HEK293T (cell line): ENCODE results near the gene TAF6L.
A peak's percentile ranks its signal among the peaks of the same experiment; 100 is the strongest.

Experiments used
- CTCF ChIA-PET: fragments of 350-600 bp; formaldehyde crosslinking; extraction: SDS; loops from one replicate; lab custom pipeline; 2021; ENCODE audit warnings: antibody characterized with exemption, inconsistent platforms; lab: Yijun Ruan, JAX
- POLR2A ChIA-PET: fragments of 350-600 bp; formaldehyde crosslinking; extraction: SDS; loops from one replicate; lab custom pipeline; 2020; ENCODE audit warnings: antibody characterized with exemption, inconsistent platforms; lab: Yijun Ruan, JAX
- DNase-seq: peaks from one replicate; pipeline ENCODE4 v3.0.0; 2012; ENCODE audit warnings: mixed read lengths; ENCODE audit errors: extremely low spot score
- ARNT ChIP-seq: fragments of 450-650 bp; IDR thresholded peaks from 2 replicates; pipeline ENCODE4 v1.6.1; 2017; ENCODE audit warnings: mild to moderate bottlenecking
- BHLHE40 ChIP-seq: fragments of 450-650 bp; IDR thresholded peaks from 2 replicates; pipeline ENCODE4 v1.6.1; 2016; ENCODE audit warnings: mild to moderate bottlenecking, moderate library complexity, borderline replicate concordance
- CTBP1 ChIP-seq: fragments of 450-650 bp; IDR thresholded peaks from 2 replicates; pipeline ENCODE4 v1.6.1; 2016; ENCODE audit warnings: borderline replicate concordance
- ELF4 ChIP-seq: fragments of 450-650 bp; IDR thresholded peaks from 2 replicates; pipeline ENCODE4 v1.6.1; 2017; ENCODE audit warnings: antibody characterized with exemption
- FOXA1 ChIP-seq: fragments of 450-650 bp; IDR thresholded peaks from 2 replicates; pipeline ENCODE4 v1.6.1; 2016; ENCODE audit warnings: mild to moderate bottlenecking
- FOXK2 ChIP-seq: fragments of 450-650 bp; IDR thresholded peaks from 2 replicates; pipeline ENCODE4 v1.6.1; 2016; ENCODE audit warnings: mild to moderate bottlenecking
- FOXM1 ChIP-seq: fragments of 450-650 bp; IDR thresholded peaks from 2 replicates; pipeline ENCODE4 v1.6.1; 2017; ENCODE audit warnings: mild to moderate bottlenecking, borderline replicate concordance
- HDGF ChIP-seq: fragments of 450-650 bp; IDR thresholded peaks from 2 replicates; pipeline ENCODE4 v1.6.1; 2017; ENCODE audit warnings: antibody characterized with exemption, borderline replicate concordance
- L3MBTL2 ChIP-seq: fragments of 450-650 bp; conservative IDR thresholded peaks from 2 replicates; pipeline ENCODE4 v1.6.1; 2016; ENCODE audit warnings: mild to moderate bottlenecking
- LEF1 ChIP-seq: fragments of 450-650 bp; IDR thresholded peaks from 2 replicates; pipeline ENCODE4 v1.6.1; 2017; ENCODE audit warnings: mild to moderate bottlenecking, borderline replicate concordance
- NFRKB ChIP-seq: fragments of 450-650 bp; IDR thresholded peaks from 2 replicates; pipeline ENCODE4 v1.6.1; 2016; ENCODE audit warnings: mild to moderate bottlenecking, moderate library complexity
- SUZ12 ChIP-seq: fragments of 450-650 bp; IDR thresholded peaks from 2 replicates; pipeline ENCODE4 v1.6.1; 2016; ENCODE audit warnings: mild to moderate bottlenecking
- TARDBP ChIP-seq: fragments of 450-650 bp; IDR thresholded peaks from 2 replicates; pipeline ENCODE4 v1.6.1; 2016
- ZNF384 ChIP-seq: fragments of 450-650 bp; IDR thresholded peaks from 2 replicates; pipeline ENCODE4 v1.6.1; 2016
- TF ChIP-seq, protein P1 (sequence below): fragments of 450-650 bp; IDR thresholded peaks from 2 replicates; pipeline ENCODE4 v1.6.1; 2016

Gene TAF6L

GRCh38 chr11:62794201-62794775 is 23.1 kb downstream of the TAF6L start:
- POLR2A ChIA-PET = interaction anchor here (1.0 to 2.0 kb wide), 6 partner anchors 10 to 87 kb away, joined by 3 to 5 read pairs (median 5); partner anchors contain the start of genes NXF1 and ZBTB3
- TF ChIP-seq FOXM1 = no peak
- TF ChIP-seq, protein P1, sequence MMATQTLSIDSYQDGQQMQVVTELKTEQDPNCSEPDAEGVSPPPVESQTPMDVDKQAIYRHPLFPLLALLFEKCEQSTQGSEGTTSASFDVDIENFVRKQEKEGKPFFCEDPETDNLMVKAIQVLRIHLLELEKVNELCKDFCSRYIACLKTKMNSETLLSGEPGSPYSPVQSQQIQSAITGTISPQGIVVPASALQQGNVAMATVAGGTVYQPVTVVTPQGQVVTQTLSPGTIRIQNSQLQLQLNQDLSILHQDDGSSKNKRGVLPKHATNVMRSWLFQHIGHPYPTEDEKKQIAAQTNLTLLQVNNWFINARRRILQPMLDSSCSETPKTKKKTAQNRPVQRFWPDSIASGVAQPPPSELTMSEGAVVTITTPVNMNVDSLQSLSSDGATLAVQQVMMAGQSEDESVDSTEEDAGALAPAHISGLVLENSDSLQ = no peak
- no peak for TF ChIP-seq HDGF
- TF ChIP-seq ZNF384 = no peak
- CTCF ChIA-PET = interaction anchor here (0.6 to 0.8 kb wide), 2 partner anchors 114 to 332 kb away, joined by 3 read pairs; no protein-coding TSS in a partner anchor
- no peak for DNase-seq

DNA sequence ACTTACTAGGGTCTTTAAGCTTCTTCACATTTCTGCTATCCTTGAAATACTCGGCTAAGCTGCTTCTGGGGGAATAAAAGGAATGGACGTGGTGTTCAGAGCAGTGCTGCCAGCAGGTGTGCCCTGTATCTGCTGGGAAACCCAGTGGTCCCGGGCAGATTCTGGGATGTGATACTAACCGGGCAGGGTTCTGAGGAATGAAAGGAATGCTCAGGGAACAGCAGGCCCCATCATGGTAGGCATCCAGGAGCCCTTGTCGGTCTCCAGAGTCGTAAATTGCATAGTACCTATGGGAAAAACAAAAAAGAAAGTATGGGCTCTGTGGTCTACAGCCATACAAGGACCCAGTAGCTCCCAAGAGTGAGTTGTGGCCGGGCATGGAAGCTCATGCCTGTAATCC is 25.1 kb downstream of the TAF6L start:
- TF ChIP-seq TARDBP (no peak), HDGF (no peak), FOXA1 (no peak), ELF4 (no peak), ZNF384 (no peak), NFRKB (no peak), L3MBTL2 (no peak), BHLHE40 (no peak), LEF1 (no peak), FOXM1 (no peak), CTBP1 (no peak), ARNT (no peak), FOXK2 (no peak)
- TF ChIP-seq, protein P1 = no peak
- ChIA-PET POLR2A (interaction anchor here (1.0 to 2.0 kb wide), 6 partner anchors 8 to 60 kb away, joined by 3 to 6 read pairs (median 5); partner anchors contain the start of gene TMEM179B), CTCF (interaction anchor here (1.4 kb wide), 1 partner anchor 9 kb away, joined by 4 read pairs; the partner anchor contains the start of gene TMEM179B)
- no peak for DNase-seq

DNA sequence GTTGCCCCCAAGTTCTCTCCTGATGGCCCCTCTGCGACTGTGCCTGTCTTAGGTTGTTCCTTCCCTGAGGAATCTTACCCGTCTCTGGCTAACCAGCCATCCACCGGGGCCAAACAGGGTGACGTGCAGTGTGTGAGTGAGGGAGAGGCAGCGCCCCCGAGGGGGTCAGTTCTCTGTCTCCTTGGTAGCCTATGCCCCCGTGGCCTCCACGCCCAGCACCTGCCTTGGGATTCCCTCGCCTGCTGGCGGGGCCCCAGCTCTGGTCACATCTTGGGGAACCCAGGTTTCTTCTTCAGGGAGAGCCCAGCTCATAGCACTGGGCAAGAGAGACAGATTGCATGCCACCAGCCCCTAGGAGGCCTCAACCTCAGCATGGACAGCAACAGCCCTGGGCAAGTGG is 28.3 kb downstream of the TAF6L start:
- TF ChIP-seq FOXM1 (no peak), BHLHE40 (no peak), CTBP1 (no peak)
- TF ChIP-seq, protein P1 = no peak
- DNase-seq = no peak
- POLR2A ChIA-PET = interaction anchor here (1.4 to 2.4 kb wide), 2 partner anchors 9 to 42 kb away, joined by 3 to 11 read pairs; no protein-coding TSS in a partner anchor
- CTCF ChIA-PET = no interaction called here

DNA sequence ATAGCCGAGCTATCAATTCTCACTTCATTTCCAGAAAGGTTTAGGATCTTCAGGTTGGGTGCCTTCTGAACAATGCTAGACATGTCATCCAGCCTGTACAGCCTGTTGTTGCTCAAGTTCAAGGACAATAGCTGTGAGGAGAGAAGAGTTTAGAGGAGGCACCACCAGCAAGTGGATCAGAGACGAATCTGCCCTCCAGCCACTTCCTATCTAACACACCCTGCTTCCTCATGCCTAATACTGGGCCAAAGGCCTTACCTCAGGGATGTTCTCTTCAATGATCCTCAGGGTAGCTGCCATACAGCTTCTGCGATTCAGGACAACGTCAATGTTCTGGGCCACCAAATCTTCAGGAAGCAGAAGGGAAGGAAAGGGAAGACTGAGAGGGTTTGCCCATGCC is 29.9 kb downstream of the TAF6L start:
- TF ChIP-seq FOXK2 (no peak), BHLHE40 (no peak)
- CTCF ChIA-PET = no interaction called here
- DNase-seq = no peak
- POLR2A ChIA-PET = interaction anchor here (0.7 to 2.4 kb wide), 10 partner anchors 10 to 89 kb away, joined by 3 to 11 read pairs (median 4); partner anchors contain the start of genes HNRNPUL2, STX5, TMEM179B and ZBTB3

GRCh38 chr11:62804310-62805075 is 33.3 kb downstream of the TAF6L start:
- POLR2A ChIA-PET = interaction anchor here (0.9 to 2.2 kb wide), 7 partner anchors 8 to 60 kb away, joined by 3 to 14 read pairs (median 5); partner anchors contain the start of gene STX5
- no peak for DNase-seq
- TF ChIP-seq, protein P1 = 0 out of 2 replicates have a peak, but pooled peaks have one; percentile 15
- TF ChIP-seq TARDBP = no peak
- CTCF ChIA-PET = no interaction called here

DNA sequence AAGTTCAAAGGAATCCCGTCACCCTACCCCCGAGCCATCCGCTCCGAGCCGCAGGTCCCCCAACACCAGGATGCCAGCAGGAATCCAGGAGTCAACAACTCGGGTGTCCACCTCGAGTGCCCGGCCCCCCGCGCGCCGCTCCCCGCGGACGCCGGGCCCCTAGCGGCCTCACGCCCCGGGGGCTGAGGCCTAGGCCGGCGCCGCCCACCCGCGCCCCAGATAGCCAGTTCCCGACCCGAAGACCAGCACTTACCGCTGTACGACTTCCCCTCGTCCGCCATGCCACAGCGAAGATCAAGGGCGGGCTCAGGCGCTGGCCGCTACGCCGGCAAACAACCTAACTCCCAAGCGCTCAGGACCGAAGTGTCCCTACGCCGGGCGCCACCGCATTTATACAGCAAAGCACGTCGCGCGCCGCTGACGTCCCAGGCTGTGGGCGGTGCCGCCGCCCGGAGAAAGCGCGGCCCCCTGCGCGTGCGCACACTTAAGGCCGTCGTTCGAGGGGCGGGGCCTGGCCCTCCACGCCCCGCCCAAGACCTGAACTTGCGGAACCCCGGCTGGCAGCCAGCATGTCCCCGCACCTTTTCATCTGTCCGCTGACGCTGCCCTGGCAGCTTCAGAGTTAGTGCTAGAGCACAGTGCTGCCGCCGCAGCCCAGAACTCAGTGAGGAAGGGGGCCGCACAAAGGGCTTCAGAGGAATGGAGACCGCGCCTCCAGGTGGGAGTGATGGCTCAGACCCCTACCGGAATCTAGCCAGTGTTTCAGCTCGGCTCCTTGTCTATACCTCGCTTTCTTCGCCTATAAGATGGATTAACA is 34.1 kb downstream of the TAF6L start, which contains the start of gene NXF1:
Gene NXF1, minus strand, starts transcription at position 365 of the 817 bp plus-strand sequence. Its CDS starts 84 bp downstream, at position 281.
- ChIA-PET POLR2A (interaction anchor here (0.8 to 3.5 kb wide), 19 partner anchors 8 to 78 kb away, joined by 3 to 43 read pairs (median 5); partner anchors contain the start of genes HNRNPUL2, SLC3A2, STX5 and TAF6L), CTCF (no interaction called here)

More for the DNA sequence above, 34.1 kb downstream of the TAF6L start, which contains the start of gene NXF1:
- TF ChIP-seq ELF4 = peak; percentile 91
- TF ChIP-seq LEF1 = peak; percentile 94
- TF ChIP-seq L3MBTL2 = no peak
- TF ChIP-seq FOXK2 = no peak
- TF ChIP-seq, protein P1 = no peak
- peak; percentile 55; the same call in 1 of the 2 replicates for TF ChIP-seq FOXM1
- no peak for TF ChIP-seq CTBP1
- no peak for TF ChIP-seq HDGF
- TF ChIP-seq SUZ12 = no peak
- TF ChIP-seq NFRKB = no peak
- no peak for TF ChIP-seq ZNF384
- TF ChIP-seq ARNT = no peak
- TF ChIP-seq TARDBP = no peak
- DNase-seq = peak; percentile 99
